ENCODE results near the gene GARNL3. TPM values are rescaled to one million over a fixed set of nuclear protein-coding genes. Genes with fewer than 3 reads are reported as not detected.

The GARNL3 gene
- total and polyA plus RNA-seq, 2 of the 13 experiments (the other 11 are each of a cell fraction or from before 2014, with no cell fraction given): 3.9 to 11.0 TPM

- TF ChIP-seq ZBTB44 (CRISPR knock-in tag; IDR thresholded peaks at IDR 0.05) (no peak), ZNF792 (CRISPR knock-in tag; IDR thresholded peaks at IDR 0.05) (no peak), ERF (CRISPR knock-in tag; IDR thresholded peaks at IDR 0.05) (no peak), ZNF331 (CRISPR knock-in tag; IDR thresholded peaks at IDR 0.05) (peak; percentile 22; the same call in 1 of the 2 replicates), TCF7 (IDR thresholded peaks at IDR 0.05; ENCODE audit: low read depth) (no peak), ZNF891 (CRISPR knock-in tag; IDR thresholded peaks at IDR 0.05) (0 out of 2 replicates have a peak, but pooled peaks have one; percentile 31), ZNF83 (CRISPR knock-in tag; IDR thresholded peaks at IDR 0.05; ENCODE audit: borderline replicate concordance) (peak; percentile 74; the same call in 1 of the 2 replicates), ZSCAN5A (CRISPR knock-in tag; IDR thresholded peaks at IDR 0.05; ENCODE audit: borderline replicate concordance) (no peak), FOXK1 (CRISPR knock-in tag; IDR thresholded peaks at IDR 0.05; ENCODE audit: borderline replicate concordance, low read depth) (no peak), NBN (conservative IDR thresholded peaks at IDR 0.05) (no peak), CENPT (CRISPR knock-in tag; IDR thresholded peaks at IDR 0.05; ENCODE audit: low read depth) (no peak), MXI1 (IDR thresholded peaks at IDR 0.05; ENCODE audit: borderline replicate concordance, low read depth, low read length) (peak; percentile 32; the same call in 1 of the 3 replicates), HNRNPUL1 (IDR thresholded peaks at IDR 0.05; ENCODE audit: low read depth, low read length) (no peak), ZNF543 (CRISPR knock-in tag; IDR thresholded peaks at IDR 0.05) (no peak), MED13 (CRISPR knock-in tag; IDR thresholded peaks at IDR 0.05) (no peak), ISL2 (CRISPR knock-in tag; IDR thresholded peaks at IDR 0.05) (no peak), CHD4 (IDR thresholded peaks at IDR 0.05; ENCODE audit: borderline replicate concordance, low read length) (0 out of 2 replicates have a peak, but pooled peaks have one; percentile 54), KDM4B (CRISPR knock-in tag; IDR thresholded peaks at IDR 0.05) (no peak)
- TF ChIP-seq, protein P1, sequence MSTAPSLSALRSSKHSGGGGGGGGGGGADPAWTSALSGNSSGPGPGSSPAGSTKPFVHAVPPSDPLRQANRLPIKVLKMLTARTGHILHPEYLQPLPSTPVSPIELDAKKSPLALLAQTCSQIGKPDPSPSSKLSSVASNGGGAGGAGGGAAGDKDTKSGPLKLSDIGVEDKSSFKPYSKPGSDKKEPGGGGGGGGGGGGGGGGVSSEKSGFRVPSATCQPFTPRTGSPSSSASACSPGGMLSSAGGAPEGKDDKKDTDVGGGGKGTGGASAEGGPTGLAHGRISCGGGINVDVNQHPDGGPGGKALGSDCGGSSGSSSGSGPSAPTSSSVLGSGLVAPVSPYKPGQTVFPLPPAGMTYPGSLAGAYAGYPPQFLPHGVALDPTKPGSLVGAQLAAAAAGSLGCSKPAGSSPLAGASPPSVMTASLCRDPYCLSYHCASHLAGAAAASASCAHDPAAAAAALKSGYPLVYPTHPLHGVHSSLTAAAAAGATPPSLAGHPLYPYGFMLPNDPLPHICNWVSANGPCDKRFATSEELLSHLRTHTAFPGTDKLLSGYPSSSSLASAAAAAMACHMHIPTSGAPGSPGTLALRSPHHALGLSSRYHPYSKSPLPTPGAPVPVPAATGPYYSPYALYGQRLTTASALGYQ (CRISPR knock-in tag; IDR thresholded peaks at IDR 0.05): no peak
- TF ChIP-seq, protein P2, sequence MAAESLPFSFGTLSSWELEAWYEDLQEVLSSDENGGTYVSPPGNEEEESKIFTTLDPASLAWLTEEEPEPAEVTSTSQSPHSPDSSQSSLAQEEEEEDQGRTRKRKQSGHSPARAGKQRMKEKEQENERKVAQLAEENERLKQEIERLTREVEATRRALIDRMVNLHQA (CRISPR knock-in tag; IDR thresholded peaks at IDR 0.05): no peak
- TF ChIP-seq, protein P3, sequence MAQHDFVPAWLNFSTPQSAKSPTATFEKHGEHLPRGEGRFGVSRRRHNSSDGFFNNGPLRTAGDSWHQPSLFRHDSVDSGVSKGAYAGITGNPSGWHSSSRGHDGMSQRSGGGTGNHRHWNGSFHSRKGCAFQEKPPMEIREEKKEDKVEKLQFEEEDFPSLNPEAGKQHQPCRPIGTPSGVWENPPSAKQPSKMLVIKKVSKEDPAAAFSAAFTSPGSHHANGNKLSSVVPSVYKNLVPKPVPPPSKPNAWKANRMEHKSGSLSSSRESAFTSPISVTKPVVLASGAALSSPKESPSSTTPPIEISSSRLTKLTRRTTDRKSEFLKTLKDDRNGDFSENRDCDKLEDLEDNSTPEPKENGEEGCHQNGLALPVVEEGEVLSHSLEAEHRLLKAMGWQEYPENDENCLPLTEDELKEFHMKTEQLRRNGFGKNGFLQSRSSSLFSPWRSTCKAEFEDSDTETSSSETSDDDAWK (CRISPR knock-in tag; IDR thresholded peaks at IDR 0.05): no peak
- TF ChIP-seq, protein P4, sequence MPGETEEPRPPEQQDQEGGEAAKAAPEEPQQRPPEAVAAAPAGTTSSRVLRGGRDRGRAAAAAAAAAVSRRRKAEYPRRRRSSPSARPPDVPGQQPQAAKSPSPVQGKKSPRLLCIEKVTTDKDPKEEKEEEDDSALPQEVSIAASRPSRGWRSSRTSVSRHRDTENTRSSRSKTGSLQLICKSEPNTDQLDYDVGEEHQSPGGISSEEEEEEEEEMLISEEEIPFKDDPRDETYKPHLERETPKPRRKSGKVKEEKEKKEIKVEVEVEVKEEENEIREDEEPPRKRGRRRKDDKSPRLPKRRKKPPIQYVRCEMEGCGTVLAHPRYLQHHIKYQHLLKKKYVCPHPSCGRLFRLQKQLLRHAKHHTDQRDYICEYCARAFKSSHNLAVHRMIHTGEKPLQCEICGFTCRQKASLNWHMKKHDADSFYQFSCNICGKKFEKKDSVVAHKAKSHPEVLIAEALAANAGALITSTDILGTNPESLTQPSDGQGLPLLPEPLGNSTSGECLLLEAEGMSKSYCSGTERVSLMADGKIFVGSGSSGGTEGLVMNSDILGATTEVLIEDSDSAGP (CRISPR knock-in tag; IDR thresholded peaks at IDR 0.05; ENCODE audit: borderline replicate concordance): peak; percentile 78
These were observed 40.2 kb upstream of the GARNL3 start (continued) for GRCh38 chr9:127224178-127224882.
